Measurements from ENCODE around the gene RASD1.

Gene RASD1

GRCh38 chr17:17506893-17507464 is 10.8 kb upstream of the RASD1 start:
- TF ChIP-seq CTCF (IDR thresholded peaks at IDR 0.05; ENCODE audit: low read depth, low read length, missing control alignments) = no peak
- H3K4me3 ChIP-seq (ENCODE audit: low read depth, low read length) = no peak overlapping the region
- H3K27me3 ChIP-seq (replicated peaks) = no peaks in the 10 kb centered on the region
- in situ Hi-C loops (cut with HindIII; ENCODE audit: low pct_ligation_motif_present, low sequenced_read_pairs) = no loop called here
- no peak for DNase-seq
- H3K36me3 ChIP-seq (replicated peaks) = no peaks in the 10 kb centered on the region
- H3K27ac ChIP-seq = no peak overlapping the region

- Histone ChIP-seq H3K27ac (no peak overlapping the region), H3K4me3 (ENCODE audit: low read depth, low read length) (no peak overlapping the region), H3K36me3 (replicated peaks) (no peaks in the 10 kb centered on the region), H3K27me3 (replicated peaks) (no peaks in the 10 kb centered on the region)
- in situ Hi-C loops (cut with HindIII; ENCODE audit: low pct_ligation_motif_present, low sequenced_read_pairs) = no loop called here
- TF ChIP-seq CTCF (IDR thresholded peaks at IDR 0.05; ENCODE audit: low read depth, low read length, missing control alignments) = no peak
- DNase-seq = no peak
These were observed 10.1 kb upstream of the RASD1 start for GRCh38 chr17:17506181-17506741.

GRCh38 chr17:17505610-17506171 is 9.5 kb upstream of the RASD1 start:
- Histone ChIP-seq H3K27me3 (replicated peaks) (no peaks in the 10 kb centered on the region), H3K4me3 (ENCODE audit: low read depth, low read length) (no peak overlapping the region), H3K36me3 (replicated peaks) (no peaks in the 10 kb centered on the region), H3K27ac (no peak overlapping the region)
- in situ Hi-C loops (cut with HindIII; ENCODE audit: low pct_ligation_motif_present, low sequenced_read_pairs) = no loop called here
- DNase-seq = no peak
- TF ChIP-seq CTCF (IDR thresholded peaks at IDR 0.05; ENCODE audit: low read depth, low read length, missing control alignments) = no peak

- no peak for TF ChIP-seq CTCF (IDR thresholded peaks at IDR 0.05; ENCODE audit: low read depth, low read length, missing control alignments)
- Histone ChIP-seq H3K27ac (no peak overlapping the region), H3K4me3 (ENCODE audit: low read depth, low read length) (no peak overlapping the region), H3K27me3 (replicated peaks) (no peaks in the 10 kb centered on the region), H3K36me3 (replicated peaks) (no peaks in the 10 kb centered on the region)
- in situ Hi-C loops (cut with HindIII; ENCODE audit: low pct_ligation_motif_present, low sequenced_read_pairs) = no loop called here
- no peak for DNase-seq
These were observed 9.0 kb upstream of the RASD1 start for GRCh38 chr17:17505151-17505550.

GRCh38 chr17:17504341-17505140 is 8.3 kb upstream of the RASD1 start:
- no peaks in the 10 kb centered on the region for H3K36me3 ChIP-seq (replicated peaks)
- in situ Hi-C loops (cut with HindIII; ENCODE audit: low pct_ligation_motif_present, low sequenced_read_pairs) = no loop called here
- TF ChIP-seq CTCF (IDR thresholded peaks at IDR 0.05; ENCODE audit: low read depth, low read length, missing control alignments) = no peak
- H3K4me3 ChIP-seq (ENCODE audit: low read depth, low read length) = no peak overlapping the region
- H3K27me3 ChIP-seq (replicated peaks) = no peaks in the 10 kb centered on the region
- no peak for DNase-seq
- no peak overlapping the region for H3K27ac ChIP-seq

All from brain microvascular endothelial cell (primary cell).